Activated CD8-positive, alpha-beta memory T cell treated with anti-CD3 and anti-CD28 coated beads for 4 hours (primary cell): ENCODE results near the gene CKAP5.
A peak's percentile ranks its signal among the peaks of the same experiment; 100 is the strongest.

Experiments
- DNase-seq, 2 donors: peaks; one replicate each; pipeline ENCODE4 v3.0.0-alpha.2; 2020; ENCODE audit warnings: low read depth in 2 of 2

Gene CKAP5

GRCh38 chr11:46845740-46846509 is at the start of gene CKAP5:
TSS of gene CKAP5 (minus strand) at chr11:46846280. CDS start at chr11:46821231, 25,049 bp downstream.
- peak; percentile 69 to 70 for DNase-seq

DNA sequence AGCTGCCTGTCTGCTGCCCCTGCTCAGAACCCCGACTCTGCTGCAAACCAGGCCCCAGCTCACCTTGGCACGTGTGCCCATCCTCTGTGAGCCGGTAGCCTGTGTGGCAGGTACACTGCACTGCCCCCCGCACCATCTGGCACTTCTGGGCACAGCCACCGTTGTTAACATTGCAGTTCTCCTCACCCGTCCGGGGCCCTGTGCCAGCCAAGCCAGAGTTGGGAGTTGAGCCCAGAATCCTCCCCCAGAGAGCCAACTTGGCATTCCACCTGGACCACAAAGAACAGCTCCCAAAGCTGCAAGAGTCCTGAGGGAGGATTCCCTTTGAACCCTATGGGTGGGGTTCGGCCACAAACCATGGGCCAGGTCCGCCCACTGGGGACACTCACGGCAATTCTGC is 49.7 kb upstream of the CKAP5 start:
- no peak for DNase-seq

DNA sequence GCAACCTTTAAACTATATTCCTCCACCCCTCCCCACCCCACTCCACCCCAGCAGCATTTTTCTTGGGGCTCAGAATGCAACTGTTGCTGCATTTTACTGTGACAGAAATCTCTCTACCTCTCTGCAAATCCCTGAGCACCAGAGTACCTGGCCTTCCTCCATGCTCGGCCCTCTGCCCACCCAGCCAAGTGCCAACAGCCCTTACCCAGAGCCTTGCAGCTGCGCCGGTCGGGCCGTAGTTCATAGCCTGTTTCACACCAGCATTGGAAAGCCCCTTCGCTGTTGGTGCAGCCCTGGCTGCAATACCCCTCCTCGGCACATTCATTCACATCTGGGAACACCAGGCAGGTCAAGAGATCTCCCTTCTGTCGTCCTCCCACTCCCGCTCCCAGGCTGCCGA is 48.9 kb upstream of the CKAP5 start:
- DNase-seq: no peak

DNA sequence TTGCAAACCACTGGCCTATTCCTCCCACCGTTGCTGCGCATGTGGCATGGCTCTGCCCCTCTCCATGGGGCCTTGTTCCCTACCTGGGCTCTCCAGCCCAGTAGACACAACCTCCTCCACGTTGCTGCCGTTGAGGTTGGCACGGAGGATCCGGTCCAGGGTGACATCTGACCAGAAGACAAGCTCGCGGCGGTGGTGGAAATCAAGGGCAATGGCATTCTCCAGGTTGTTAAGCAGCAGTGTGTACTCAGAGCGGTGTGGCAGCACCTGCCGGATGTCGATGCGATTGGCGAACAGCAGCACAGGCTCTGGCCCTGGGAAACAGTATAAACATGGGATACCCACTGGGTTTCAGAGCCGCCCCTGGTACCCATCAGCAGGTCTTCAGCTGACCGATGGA is 48.4 kb upstream of the CKAP5 start:
- no peak for DNase-seq

DNA sequence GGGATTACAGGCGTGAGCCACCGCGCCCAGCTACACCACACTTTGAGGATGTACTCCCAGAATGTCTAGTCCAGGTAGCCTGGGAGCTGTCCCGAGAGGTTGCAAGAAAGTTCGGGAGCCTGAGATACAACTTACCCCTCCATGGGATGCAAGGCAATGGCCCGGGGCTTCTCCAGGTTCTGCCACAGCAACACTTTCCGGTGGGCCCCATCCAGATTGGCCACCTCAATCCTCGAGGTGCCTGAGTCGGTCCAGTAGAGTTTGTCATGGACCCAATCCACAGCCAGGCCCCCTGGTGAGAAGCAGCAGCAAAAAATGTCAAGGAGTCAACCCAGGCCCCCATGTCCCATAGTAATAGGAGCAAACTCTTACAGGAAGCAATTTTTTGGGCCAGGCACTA is 46.8 kb upstream of the CKAP5 start:
- DNase-seq: no peak

GRCh38 chr11:46892109-46892508 is 46.0 kb upstream of the CKAP5 start:
- DNase-seq: no peak

GRCh38 chr11:46890665-46891064 is 44.6 kb upstream of the CKAP5 start:
- no peak for DNase-seq

- DNase-seq: peak; percentile 45 to 47
Observed at GRCh38 chr11:46889689-46890475, 43.8 kb upstream of the CKAP5 start.

- no peak for DNase-seq
Observed at GRCh38 chr11:46889251-46889650, 43.2 kb upstream of the CKAP5 start.

- no peak for DNase-seq
Observed at GRCh38 chr11:46888636-46889035, 42.6 kb upstream of the CKAP5 start.

DNA sequence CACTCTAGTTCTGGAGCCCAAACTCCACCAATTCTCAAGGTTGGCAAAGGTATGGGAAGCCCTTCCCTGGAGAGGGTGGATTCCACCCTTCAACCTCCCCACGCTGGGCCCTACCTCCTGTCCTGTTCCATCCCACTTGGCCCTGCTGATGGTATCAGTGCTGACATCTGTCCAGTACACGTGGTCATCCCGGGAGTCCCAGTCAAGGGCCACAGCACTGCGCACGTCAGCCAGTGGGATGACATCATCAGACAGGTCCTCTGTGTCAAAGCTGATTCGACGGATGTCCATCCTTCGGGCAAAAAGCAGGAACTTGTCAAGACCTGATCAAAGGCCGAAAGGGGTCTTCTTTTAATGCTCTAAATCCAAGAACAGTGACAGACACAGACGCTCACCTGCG is 40.1 kb upstream of the CKAP5 start:
- DNase-seq: no peak

- no peak for DNase-seq
Observed at GRCh38 chr11:46879056-46879585, 33.0 kb upstream of the CKAP5 start.

GRCh38 chr11:46877580-46877979 is 31.5 kb upstream of the CKAP5 start:
- DNase-seq: no peak

DNA sequence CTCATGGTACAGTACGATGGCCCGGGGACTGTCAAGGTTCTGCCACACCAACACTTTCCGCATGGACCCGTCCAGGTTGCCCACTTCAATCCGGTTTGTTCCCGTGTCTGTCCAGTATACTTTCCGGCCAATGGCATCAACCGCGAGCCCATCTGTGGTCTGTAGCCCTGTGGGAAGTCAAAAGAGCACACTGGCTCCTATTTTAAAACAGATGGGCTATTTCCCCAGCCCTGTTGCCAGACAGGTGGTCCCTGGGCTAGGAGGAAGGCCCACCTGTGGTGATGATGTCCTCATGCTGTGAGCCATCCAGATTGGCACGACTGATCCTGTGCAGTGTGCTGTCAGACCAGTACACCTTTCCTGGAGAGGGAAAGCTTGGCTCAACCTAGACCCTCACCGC is 30.4 kb upstream of the CKAP5 start:
- no peak for DNase-seq

DNA sequence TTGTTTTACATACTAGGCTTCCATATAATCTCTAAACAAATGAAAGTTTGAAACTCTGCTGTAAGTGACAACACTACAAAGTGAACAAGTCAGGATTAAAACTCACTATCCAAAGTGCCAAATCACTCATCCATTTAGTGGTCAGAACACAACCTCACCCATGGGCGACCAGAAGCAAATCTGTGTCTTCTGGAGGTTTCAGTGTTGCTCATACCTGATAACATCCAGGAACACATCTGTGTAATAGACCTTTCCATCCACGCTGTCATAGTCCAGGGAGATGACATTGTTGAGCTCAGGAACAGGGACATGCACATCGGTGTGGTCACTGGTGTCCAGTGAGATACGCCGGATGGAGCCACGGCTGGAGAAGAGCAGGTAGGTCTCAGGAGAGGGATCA is 28.5 kb upstream of the CKAP5 start:
- no peak for DNase-seq

DNA sequence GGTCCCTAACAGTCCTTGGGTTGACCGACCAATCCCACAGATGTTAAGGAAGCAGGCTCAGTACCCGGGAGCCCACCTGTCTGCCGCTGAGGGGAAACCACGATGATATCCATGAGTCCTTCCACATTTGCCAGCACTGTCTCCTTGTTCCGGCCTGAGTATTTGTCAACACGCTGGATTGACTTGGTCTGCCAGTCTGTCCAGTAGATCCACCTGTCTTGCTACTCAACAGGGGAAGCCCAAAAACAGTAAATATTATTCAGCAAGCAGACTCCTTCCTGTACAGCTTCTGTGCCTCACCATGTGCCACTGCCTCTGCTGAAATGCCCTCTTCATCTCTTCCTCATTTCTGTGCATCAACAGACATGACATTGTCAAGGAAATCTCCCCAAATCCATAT is 22.8 kb upstream of the CKAP5 start:
- DNase-seq: no peak

DNA sequence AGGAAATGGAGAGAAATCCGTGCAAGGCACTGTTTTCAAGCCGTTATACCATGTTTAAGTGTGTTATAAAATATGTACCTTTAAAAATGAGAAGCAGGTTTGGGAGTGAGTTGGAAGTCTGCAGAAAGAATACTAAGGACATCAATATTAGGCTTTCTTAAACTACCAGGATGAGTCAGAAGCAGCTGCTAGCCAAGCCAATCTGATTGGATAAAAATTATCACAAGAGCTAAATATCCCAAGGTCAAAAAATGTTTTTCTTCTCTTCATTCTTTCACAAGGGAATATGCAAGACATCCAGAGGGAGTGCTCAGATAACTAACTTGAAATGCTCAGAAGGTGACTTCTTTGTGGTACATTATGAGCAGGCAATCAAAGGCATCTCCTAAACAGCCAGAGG is 19.3 kb upstream of the CKAP5 start:
- no peak for DNase-seq

GRCh38 chr11:46860218-46860617 is 14.1 kb upstream of the CKAP5 start:
- no peak for DNase-seq

- DNase-seq: no peak
Observed at GRCh38 chr11:46858920-46859546, 13.0 kb upstream of the CKAP5 start.

DNA sequence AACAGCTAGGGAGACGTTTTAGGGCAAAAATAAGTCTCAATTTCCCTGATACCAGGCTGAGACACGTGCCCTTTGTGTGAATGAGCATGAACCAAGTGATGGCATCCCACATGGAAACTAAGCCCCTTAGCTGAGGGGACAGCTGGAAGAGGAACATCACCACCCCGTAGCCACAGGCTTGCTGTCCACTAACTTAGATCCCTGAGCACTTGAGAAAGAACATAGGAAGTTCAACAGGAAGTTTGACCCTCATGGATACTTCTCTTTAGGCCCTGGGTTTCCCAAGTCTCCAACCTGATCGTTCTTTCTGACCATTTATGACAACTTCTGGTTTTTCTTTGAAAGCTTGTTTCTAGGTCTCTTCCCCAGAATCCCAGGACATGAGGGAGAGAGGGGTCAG is 11.6 kb upstream of the CKAP5 start:
- no peak for DNase-seq

- no peak for DNase-seq
Observed at GRCh38 chr11:46856605-46857343, 10.7 kb upstream of the CKAP5 start.

GRCh38 chr11:46855863-46856262 is 9.8 kb upstream of the CKAP5 start:
- DNase-seq: no peak
